IMR-90 (cell line): Measurements from ENCODE around the gene MAP3K5. TPM values are rescaled to one million over a fixed set of nuclear protein-coding genes. Genes with fewer than 3 reads are reported as not detected.

Experiments used
- ATAC-seq: fragments of 200-7000 bp; cut with Tn5 transposase; 2 replicates; pipeline ENCODE4 v1.9.1; 2020; ENCODE audit warnings: low read depth, mild to moderate bottlenecking, moderate library complexity
- BruUV-seq: library from RNA; stranded (reverse); fragments of 400-500 nt; replicated peaks from 2 replicates; lab custom pipeline; 2021; lab: Mats Ljungman, UMichigan
- CTCF ChIA-PET: fragments of 300-600 bp; formaldehyde crosslinking; extraction: SDS; loops from one replicate; lab custom pipeline; 2021; ENCODE audit warnings: antibody characterized with exemption; lab: Yijun Ruan, JAX
- POLR2A ChIA-PET: fragments of 300-600 bp; sonication (Branson Sonifier 250); formaldehyde crosslinking; loops from one replicate; lab custom pipeline; 2022; ENCODE audit warnings: antibody characterized with exemption; ENCODE audit not compliant: unreplicated experiment; lab: Charles Lee
- DNase-seq: peaks from one replicate; pipeline ENCODE4 v3.0.0; 2013
- H2AFZ ChIP-seq: replicated peaks from 2 replicates; pipeline ENCODE3; 2013; ENCODE audit warnings: low read length, mild to moderate bottlenecking; ENCODE audit not compliant: poor library complexity
- H2AK5ac ChIP-seq: 2 replicates; pipeline ENCODE4 v1.6.1; 2013; ENCODE audit warnings: low read depth, low read length, inconsistent platforms
- H2AK9ac ChIP-seq: replicated peaks from 2 replicates; pipeline ENCODE3; 2013; ENCODE audit warnings: mild to moderate bottlenecking, low read depth, low read length, moderate library complexity; ENCODE audit not compliant: poor library complexity
- H2BK120ac ChIP-seq: 2 replicates; pipeline ENCODE4 v1.6.1; 2013; ENCODE audit warnings: low read depth, low read length, inconsistent platforms
- H2BK15ac ChIP-seq: 3 replicates; pipeline ENCODE4 v1.6.1; 2013; ENCODE audit warnings: low read depth, low read length, inconsistent platforms
- H2BK20ac ChIP-seq: 2 replicates; pipeline ENCODE4 v1.6.1; 2013; ENCODE audit warnings: low read depth, mild to moderate bottlenecking, inconsistent platforms, low read length, moderate library complexity
- H2BK5ac ChIP-seq: 2 replicates; pipeline ENCODE4 v1.6.1; 2013; ENCODE audit warnings: mild to moderate bottlenecking, low read depth, low read length, inconsistent platforms; ENCODE audit not compliant: poor library complexity, severe bottlenecking
- H3K14ac ChIP-seq: replicated peaks from 2 replicates; pipeline ENCODE4 v1.6.1; 2013; ENCODE audit warnings: low read depth, low read length, inconsistent platforms
- H3K18ac ChIP-seq: 2 replicates; pipeline ENCODE4 v1.6.1; 2013; ENCODE audit warnings: low read depth, low read length, control low read depth
- H3K23ac ChIP-seq: 2 replicates; pipeline ENCODE4 v1.6.1; 2013; ENCODE audit warnings: low read depth, low read length, inconsistent platforms
- H3K27ac ChIP-seq: 2 replicates; pipeline ENCODE4 v1.5.1; 2013; ENCODE audit warnings: mild to moderate bottlenecking, control low read depth, low read length; ENCODE audit not compliant: insufficient read depth
- H3K27me3 ChIP-seq: 2 replicates; pipeline ENCODE4 v1.6.1; 2013; ENCODE audit warnings: low read length; ENCODE audit not compliant: control insufficient read depth, insufficient read depth
- H3K36me3 ChIP-seq: 2 replicates; pipeline ENCODE4 v1.6.1; 2013; ENCODE audit warnings: low read length, mixed read lengths; ENCODE audit not compliant: control insufficient read depth, insufficient read depth
- H3K4ac ChIP-seq: 2 replicates; pipeline ENCODE4 v1.6.1; 2013; ENCODE audit warnings: low read depth, low read length, inconsistent platforms
- H3K4me1 ChIP-seq: 2 replicates; pipeline ENCODE4 v1.6.1; 2013; ENCODE audit warnings: low read length, mixed read lengths; ENCODE audit not compliant: control insufficient read depth, insufficient read depth
- H3K4me2 ChIP-seq: 2 replicates; pipeline ENCODE4 v1.6.1; 2013; ENCODE audit warnings: low read depth, mild to moderate bottlenecking, control low read depth, low read length, moderate library complexity
- H3K4me3 ChIP-seq: 2 replicates; pipeline ENCODE4 v1.5.1; 2013; ENCODE audit warnings: low read depth, mild to moderate bottlenecking, control low read depth, low read length, moderate library complexity; ENCODE audit not compliant: insufficient read depth
- H3K56ac ChIP-seq: 2 replicates; pipeline ENCODE4 v1.6.1; 2013; ENCODE audit warnings: low read length, inconsistent platforms; ENCODE audit not compliant: insufficient read depth; ENCODE audit errors: extremely low read depth
- H3K79me1 ChIP-seq, 2 experiments: 2 replicates each; pipeline ENCODE4 v1.6.1; 2013; ENCODE audit warnings: low read length in 2 of 2, inconsistent platforms in 1 of 2, low read depth in 1 of 2
- H3K9ac ChIP-seq: 2 replicates; pipeline ENCODE4 v1.6.1; 2013; ENCODE audit warnings: low read depth, low read length, control low read depth
- H3K9me1 ChIP-seq: 2 replicates; pipeline ENCODE4 v1.6.1; 2013; ENCODE audit warnings: low read length, inconsistent platforms; ENCODE audit not compliant: insufficient read depth
- H3K9me3 ChIP-seq: 2 replicates; pipeline ENCODE4 v1.6.1; 2013; ENCODE audit warnings: low read length; ENCODE audit not compliant: control insufficient read depth, insufficient read depth
- H4K20me1 ChIP-seq: 2 replicates; pipeline ENCODE4 v1.6.1; 2013; ENCODE audit warnings: low read length, inconsistent platforms; ENCODE audit not compliant: insufficient read depth
- H4K5ac ChIP-seq: 2 replicates; pipeline ENCODE4 v1.6.1; 2013; ENCODE audit warnings: mild to moderate bottlenecking, low read depth, low read length, control low read depth
- H4K8ac ChIP-seq, 2 experiments: 2 replicates each; pipeline ENCODE4 v1.6.1; 2013; ENCODE audit warnings: low read depth in 2 of 2, low read length in 2 of 2, control low read depth in 1 of 2, inconsistent platforms in 1 of 2
- H4K91ac ChIP-seq: 2 replicates; pipeline ENCODE4 v1.6.1; 2013; ENCODE audit warnings: low read depth, low read length, inconsistent platforms; ENCODE audit not compliant: insufficient read depth
- BHLHE40 ChIP-seq: fragments of 150-350 bp; IDR thresholded peaks from 2 replicates; pipeline ENCODE4 v1.6.1; 2016; ENCODE audit warnings: mild to moderate bottlenecking, low read depth, low read length
- CHD1 ChIP-seq: IDR thresholded peaks from 2 replicates; pipeline ENCODE4 v1.6.1; 2012; ENCODE audit warnings: low read depth, low read length, improper control_type of control experiment
- FOS ChIP-seq: fragments of 150-350 bp; IDR thresholded peaks from 2 replicates; pipeline ENCODE4 v1.6.1; 2016; ENCODE audit warnings: low read depth, low read length
- MXI1 ChIP-seq: IDR thresholded peaks from 2 replicates; pipeline ENCODE4 v1.6.1; 2012; ENCODE audit warnings: low read depth, mild to moderate bottlenecking, low read length, moderate library complexity, borderline replicate concordance
- NFE2L2 ChIP-seq: fragments of 150-350 bp; IDR thresholded peaks from 2 replicates; pipeline ENCODE4 v1.6.1; 2016; ENCODE audit warnings: low read depth, mild to moderate bottlenecking, low read length
- RAD21 ChIP-seq: IDR thresholded peaks from 2 replicates; pipeline ENCODE4 v1.6.1; 2012; ENCODE audit warnings: low read length, improper control_type of control experiment
- RFX5 ChIP-seq: IDR thresholded peaks from 2 replicates; pipeline ENCODE4 v1.8.0; 2012; ENCODE audit warnings: low read depth, mild to moderate bottlenecking, low read length, moderate library complexity
- WGBS, 2 experiments: methylation state at CpG; one replicate each; pipeline versions ENCODE4 v1.1.5 to v1.1.7; 2013; ENCODE audit warnings: missing lambda C conversion rate in 2 of 2; ENCODE audit not compliant: insufficient read length in 1 of 2; ENCODE audit errors: extremely low coverage in 2 of 2; 5-methylcytosine and 5-hydroxymethylcytosine counted together
- dilution Hi-C: fragments of 300-500 bp; cut with HindIII; formaldehyde crosslinking; loops from one replicate; pipeline ENCODE4 v1.14.3; 2018; ENCODE audit warnings: low sequenced_read_pairs; ENCODE audit not compliant: unreplicated experiment
- in situ Hi-C: fragments of 300-500 bp; cut with MboI; formaldehyde crosslinking; loops from 3 replicates; pipeline ENCODE4 v1.14.3; 2019; ENCODE audit warnings: low sequenced_read_pairs, inconsistent platforms, mixed read lengths
- intact Hi-C: fragments of 100-400 bp; cut with micrococcal nuclease; formaldehyde crosslinking; loops from 2 replicates; pipeline ENCODE4 v1.10.0; 2022
- polyA plus RNA-seq, 3 experiments: library from polyadenylated mRNA; depleted of rRNA; stranded (reverse); fragments of >200 nt; gene quantifications; 2 replicates each; pipeline ENCODE4 v1.2.3, GENCODE V29; 2012; ENCODE audit warnings: low replicate concordance in 1 of 3
- total RNA-seq: library from RNA; depleted of rRNA; stranded (reverse); fragments of >200 nt; gene quantifications from 2 replicates; pipeline ENCODE4 v1.2.3, GENCODE V29; 2012
- TF ChIP-seq, protein P1 (sequence below): fragments of 150-350 bp; IDR thresholded peaks from 2 replicates; pipeline ENCODE4 v1.6.1; 2017; ENCODE audit warnings: mild to moderate bottlenecking, antibody characterized with exemption, low read length, low read depth
- TF ChIP-seq, protein P2 (sequence below): fragments of 150-350 bp; IDR thresholded peaks from 2 replicates; pipeline ENCODE4 v1.6.1; 2016; ENCODE audit warnings: low read depth, mild to moderate bottlenecking, low read length, moderate library complexity, borderline replicate concordance

MAP3K5 gene
- total and polyA plus RNA-seq, 2 of the 4 experiments (the other 2 are of a cell fraction), result 5.4 to 17.6 TPM

DNA sequence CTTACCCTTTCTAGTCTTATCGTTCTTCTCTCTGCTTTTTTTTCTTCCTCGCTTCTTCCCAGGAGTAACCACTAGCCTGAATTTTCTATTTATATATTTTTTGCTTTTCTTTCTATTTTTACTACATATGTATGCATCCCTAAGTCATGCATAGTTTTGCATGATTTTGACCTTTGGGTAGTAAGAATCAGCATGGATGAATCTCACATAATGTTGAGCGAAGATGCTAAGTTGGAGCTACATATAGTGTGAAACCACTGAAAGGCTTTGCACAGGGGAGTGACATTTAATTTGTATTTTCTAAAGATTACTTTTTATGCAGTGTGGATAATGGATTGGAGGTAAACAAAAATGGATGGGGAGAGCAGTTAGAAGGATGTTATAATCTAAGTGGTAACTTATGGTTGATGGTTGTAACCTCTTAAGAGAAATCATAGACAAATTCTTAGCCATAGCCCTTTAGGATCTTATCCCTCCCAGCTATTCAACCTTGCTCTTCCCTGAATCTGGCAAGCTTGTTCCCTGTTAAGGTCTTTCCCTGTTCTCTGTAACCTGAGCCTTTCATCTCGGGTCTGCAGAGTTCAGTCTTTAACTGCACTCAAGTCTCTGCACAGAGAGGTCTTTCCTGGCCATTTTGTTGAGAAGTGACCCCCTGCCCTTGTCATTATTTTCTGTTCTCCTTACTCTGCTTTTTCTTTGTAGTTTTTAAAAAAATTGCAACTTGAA lies 48.2 kb upstream of the MAP3K5 start (continued):
- no peak for TF ChIP-seq FOS

DNA sequence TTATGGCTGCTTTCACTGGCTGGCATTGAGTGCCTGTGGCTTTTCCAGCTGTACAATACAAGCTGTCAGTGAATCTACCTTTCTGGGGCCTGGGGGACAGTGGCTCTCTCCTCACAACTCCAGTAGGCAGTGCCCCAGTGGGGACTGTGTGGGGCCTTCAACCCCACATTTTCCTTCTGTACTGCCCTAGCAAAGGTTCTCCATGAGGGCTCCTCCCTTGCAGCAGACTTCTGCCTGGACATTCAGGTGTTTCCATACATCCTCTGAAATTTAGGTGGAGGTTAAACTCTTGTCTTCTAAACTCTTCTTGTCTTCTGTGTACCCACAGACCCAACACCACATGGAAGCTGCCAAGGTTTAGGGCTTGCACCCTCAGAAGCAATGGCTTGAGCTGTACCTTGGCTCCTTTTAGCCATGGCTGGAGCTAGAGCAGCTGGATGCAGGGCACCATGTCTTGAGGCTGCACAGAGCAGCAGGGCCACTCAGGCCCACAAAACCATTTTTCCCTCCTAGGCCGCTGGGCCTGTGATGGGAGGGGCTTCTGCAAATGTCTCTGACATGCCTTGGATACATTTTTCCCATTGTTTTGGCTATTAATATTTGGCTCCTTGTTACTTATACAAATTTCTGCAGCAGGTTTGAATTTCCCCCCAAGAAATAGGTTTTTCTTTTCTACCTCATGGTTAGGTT lies 39.7 kb upstream of the MAP3K5 start:
- no peak overlapping the region for H3K9ac ChIP-seq
- no peak overlapping the region for H2AK9ac ChIP-seq
- no peaks in the 10 kb centered on the region for H3K79me1 ChIP-seq
- dilution Hi-C loops, result no loop called here
- H2BK15ac ChIP-seq, result no peak overlapping the region
- H4K20me1 ChIP-seq, result no peaks in the 10 kb centered on the region
- BruUV-seq, result no TSS peak
- no peaks in the 10 kb centered on the region for H3K9me1 ChIP-seq
- WGBS, 2 experiments, result no CpG with 5 or more reads among the region's 1 CpG
- no peak overlapping the region for H3K18ac ChIP-seq
- no peak overlapping the region for H2AK5ac ChIP-seq
- intact Hi-C loops, result no loop called here
- CTCF ChIA-PET, result interaction anchor here (1.2 kb wide), 1 partner anchor 10 kb away, joined by 3 read pairs; the partner anchor contains the start of gene PEX7
- no peak overlapping the region for H3K4me2 ChIP-seq
- no peak overlapping the region for H3K27ac ChIP-seq
- no peak overlapping the region for H3K14ac ChIP-seq
- H3K36me3 ChIP-seq, result peaks cover 16% of the 10 kb centered on the region
- no peak overlapping the region for H3K4ac ChIP-seq
- H3K4me1 ChIP-seq, result no peaks in the 10 kb centered on the region
- H3K27me3 ChIP-seq, result no peaks in the 10 kb centered on the region
- H2BK20ac ChIP-seq, result no peak overlapping the region
- in situ Hi-C loops, result no loop called here
- peaks cover 7% of the 10 kb centered on the region; the same call in 1 of the 2 replicates for H3K9me3 ChIP-seq
- DNase-seq, result no peak
- no peak overlapping the region for H3K23ac ChIP-seq
- no peak overlapping the region for H2BK5ac ChIP-seq
- no peak for ATAC-seq
- no peak overlapping the region for H3K4me3 ChIP-seq
- H4K5ac ChIP-seq, result no peak overlapping the region
- H2AFZ ChIP-seq, result no peak overlapping the region
- H4K8ac ChIP-seq, result no peak overlapping the region
- H2BK120ac ChIP-seq, result no peak overlapping the region
- TF ChIP-seq CHD1 (no peak), MXI1 (no peak), RAD21 (no peak), RFX5 (no peak), FOS (no peak), BHLHE40 (no peak), NFE2L2 (no peak)
- TF ChIP-seq, protein P1, sequence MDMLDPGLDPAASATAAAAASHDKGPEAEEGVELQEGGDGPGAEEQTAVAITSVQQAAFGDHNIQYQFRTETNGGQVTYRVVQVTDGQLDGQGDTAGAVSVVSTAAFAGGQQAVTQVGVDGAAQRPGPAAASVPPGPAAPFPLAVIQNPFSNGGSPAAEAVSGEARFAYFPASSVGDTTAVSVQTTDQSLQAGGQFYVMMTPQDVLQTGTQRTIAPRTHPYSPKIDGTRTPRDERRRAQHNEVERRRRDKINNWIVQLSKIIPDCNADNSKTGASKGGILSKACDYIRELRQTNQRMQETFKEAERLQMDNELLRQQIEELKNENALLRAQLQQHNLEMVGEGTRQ, result no peak
- TF ChIP-seq, protein P2, sequence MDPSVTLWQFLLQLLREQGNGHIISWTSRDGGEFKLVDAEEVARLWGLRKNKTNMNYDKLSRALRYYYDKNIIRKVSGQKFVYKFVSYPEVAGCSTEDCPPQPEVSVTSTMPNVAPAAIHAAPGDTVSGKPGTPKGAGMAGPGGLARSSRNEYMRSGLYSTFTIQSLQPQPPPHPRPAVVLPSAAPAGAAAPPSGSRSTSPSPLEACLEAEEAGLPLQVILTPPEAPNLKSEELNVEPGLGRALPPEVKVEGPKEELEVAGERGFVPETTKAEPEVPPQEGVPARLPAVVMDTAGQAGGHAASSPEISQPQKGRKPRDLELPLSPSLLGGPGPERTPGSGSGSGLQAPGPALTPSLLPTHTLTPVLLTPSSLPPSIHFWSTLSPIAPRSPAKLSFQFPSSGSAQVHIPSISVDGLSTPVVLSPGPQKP, result no peak
- H3K56ac ChIP-seq, result no peak overlapping the region
- POLR2A ChIA-PET, result interaction anchor here (0.5 kb wide), 1 partner anchor 124 kb away, joined by 8 read pairs; no protein-coding TSS in a partner anchor
- no peak overlapping the region for H4K91ac ChIP-seq
